HG03064 (cell line): Measurements from ENCODE around the gene NR3C2.

Experiments
- ATAC-seq: cut with Tn5 transposase; IDR thresholded peaks from one replicate; pipeline ENCODE4 v1.9.1; 2021; ENCODE audit warnings: low read depth; ENCODE audit not compliant: unreplicated experiment

The NR3C2 gene

GRCh38 chr4:148061141-148061481 is 381.1 kb downstream of the NR3C2 start:
- no peak for ATAC-seq

- ATAC-seq, result no peak
Observed at GRCh38 chr4:148060264-148061140, 381.7 kb downstream of the NR3C2 start.

GRCh38 chr4:148059617-148060180 is 382.5 kb downstream of the NR3C2 start:
- ATAC-seq, result no peak

- no peak for ATAC-seq
Observed at GRCh38 chr4:148057984-148058859, 384.0 kb downstream of the NR3C2 start.

GRCh38 chr4:148057516-148057915 is 384.7 kb downstream of the NR3C2 start:
- ATAC-seq, result peak; percentile 39

- peak; percentile 83 for ATAC-seq
Observed at GRCh38 chr4:148056879-148057278, 385.3 kb downstream of the NR3C2 start.

GRCh38 chr4:148055844-148056243 is 386.4 kb downstream of the NR3C2 start:
- ATAC-seq, result no peak

GRCh38 chr4:148054275-148054674 is 387.9 kb downstream of the NR3C2 start:
- ATAC-seq, result no peak

- no peak for ATAC-seq
Observed at GRCh38 chr4:148053298-148054003, 388.8 kb downstream of the NR3C2 start.

GRCh38 chr4:148052448-148052847 is 389.8 kb downstream of the NR3C2 start:
- no peak for ATAC-seq

GRCh38 chr4:148051403-148051802 is 390.8 kb downstream of the NR3C2 start:
- no peak for ATAC-seq

- ATAC-seq, result no peak
Observed at GRCh38 chr4:148048598-148048997, 393.6 kb downstream of the NR3C2 start.

- ATAC-seq, result peak; percentile 99
Observed at GRCh38 chr4:148044912-148045352, 397.3 kb downstream of the NR3C2 start.

- no peak for ATAC-seq
Observed at GRCh38 chr4:148044089-148044911, 397.9 kb downstream of the NR3C2 start.

- ATAC-seq, result no peak
Observed at GRCh38 chr4:148041606-148042329, 400.4 kb downstream of the NR3C2 start.

GRCh38 chr4:148034813-148035212 is 407.4 kb downstream of the NR3C2 start:
- ATAC-seq, result no peak

- no peak for ATAC-seq
Observed at GRCh38 chr4:148030193-148030873, 411.9 kb downstream of the NR3C2 start.

GRCh38 chr4:148029781-148030180 is 412.4 kb downstream of the NR3C2 start:
- ATAC-seq, result no peak
